IPS-18a (cell line): ENCODE data around the gene GJB4.
"Not testable (repeated sequence)": the region's sequence is repeated elsewhere in the genome, so short reads cannot be mapped to it uniquely, and the experiment has no call there.

Source experiments
- H3K27ac ChIP-seq: one replicate; pipeline ENCODE4 v1.5.1; 2013; ENCODE audit warnings: low read length
- H3K27me3 ChIP-seq: one replicate; pipeline ENCODE4 v1.6.1; 2013; ENCODE audit warnings: mild to moderate bottlenecking, low read length; ENCODE audit not compliant: control insufficient read depth, insufficient read depth
- H3K36me3 ChIP-seq: one replicate; pipeline ENCODE4 v1.6.1; 2013; ENCODE audit warnings: low read depth, low read length; ENCODE audit not compliant: control insufficient read depth
- H3K4me1 ChIP-seq: one replicate; pipeline ENCODE4 v1.6.1; 2013; ENCODE audit warnings: low read depth, low read length; ENCODE audit not compliant: control insufficient read depth
- H3K4me3 ChIP-seq: one replicate; pipeline ENCODE4 v1.5.1; 2013; ENCODE audit warnings: low read length
- H3K9ac ChIP-seq: one replicate; pipeline ENCODE4 v1.6.1; 2013; ENCODE audit warnings: mild to moderate bottlenecking, low read length, moderate library complexity
- H3K9me3 ChIP-seq: one replicate; pipeline ENCODE4 v1.6.1; 2013; ENCODE audit warnings: low read depth, low read length; ENCODE audit not compliant: control insufficient read depth

GJB4 gene

GRCh38 chr1:34768856-34769255 lies 9.3 kb downstream of the GJB4 start:
- H3K9me3 ChIP-seq: no peaks in the 10 kb centered on the region
- H3K27me3 ChIP-seq: no peaks in the 10 kb centered on the region
- H3K27ac ChIP-seq: no peak overlapping the region
- no peaks in the 10 kb centered on the region for H3K4me1 ChIP-seq
- no peak overlapping the region for H3K4me3 ChIP-seq
- H3K36me3 ChIP-seq: no peaks in the 10 kb centered on the region
- no peak overlapping the region for H3K9ac ChIP-seq

GRCh38 chr1:34770891-34771504 lies 11.5 kb downstream of the GJB4 start:
- no peaks in the 10 kb centered on the region for H3K27me3 ChIP-seq
- no peaks in the 10 kb centered on the region for H3K9me3 ChIP-seq
- no peaks in the 10 kb centered on the region for H3K4me1 ChIP-seq
- no peak overlapping the region for H3K4me3 ChIP-seq
- no peak overlapping the region for H3K9ac ChIP-seq
- H3K27ac ChIP-seq: no peak overlapping the region
- H3K36me3 ChIP-seq: no peaks in the 10 kb centered on the region

- no peak overlapping the region for H3K27ac ChIP-seq
These were observed 12.2 kb downstream of the GJB4 start for GRCh38 chr1:34771573-34772371.

GRCh38 chr1:34773114-34773513 lies 13.6 kb downstream of the GJB4 start:
- H3K4me1 ChIP-seq, H3K36me3 ChIP-seq, H3K9ac ChIP-seq, H3K4me3 ChIP-seq, H3K27ac ChIP-seq, H3K27me3 ChIP-seq, H3K9me3 ChIP-seq: not testable (repeated sequence)

More at GRCh38 chr1:34771573-34772371, 12.2 kb downstream of the GJB4 start:
- no peaks in the 10 kb centered on the region for H3K4me1 ChIP-seq
- no peaks in the 10 kb centered on the region for H3K9me3 ChIP-seq
- no peaks in the 10 kb centered on the region for H3K36me3 ChIP-seq
- no peak overlapping the region for H3K9ac ChIP-seq
- no peak overlapping the region for H3K4me3 ChIP-seq
- H3K27me3 ChIP-seq: no peaks in the 10 kb centered on the region

- Histone ChIP-seq H3K9ac (no peak overlapping the region), H3K4me1 (no peaks in the 10 kb centered on the region), H3K27ac (no peak overlapping the region), H3K36me3 (no peaks in the 10 kb centered on the region), H3K27me3 (peaks cover 13% of the 10 kb centered on the region), H3K9me3 (no peaks in the 10 kb centered on the region), H3K4me3 (no peak overlapping the region)
These were observed 15.4 kb downstream of the GJB4 start for GRCh38 chr1:34774957-34775356.

GRCh38 chr1:34776911-34777310 lies 17.4 kb downstream of the GJB4 start:
- Histone ChIP-seq H3K4me3 (no peak overlapping the region), H3K27ac (no peak overlapping the region), H3K36me3 (no peaks in the 10 kb centered on the region), H3K9ac (no peak overlapping the region), H3K9me3 (no peaks in the 10 kb centered on the region), H3K4me1 (peaks cover 2% of the 10 kb centered on the region), H3K27me3 (peaks cover 33% of the 10 kb centered on the region)

GRCh38 chr1:34777519-34778321 lies 18.2 kb downstream of the GJB4 start:
- Histone ChIP-seq H3K9ac (no peak overlapping the region), H3K4me1 (peaks cover 6% of the 10 kb centered on the region), H3K27ac (no peak overlapping the region)

GRCh38 chr1:34778381-34778780 lies 18.8 kb downstream of the GJB4 start:
- no peaks in the 10 kb centered on the region for H3K36me3 ChIP-seq
- H3K4me1 ChIP-seq: peaks cover 6% of the 10 kb centered on the region
- H3K27ac ChIP-seq: no peak overlapping the region
- H3K4me3 ChIP-seq: no peak overlapping the region
- H3K9me3 ChIP-seq: no peaks in the 10 kb centered on the region
- H3K27me3 ChIP-seq: peaks cover 45% of the 10 kb centered on the region
- no peak overlapping the region for H3K9ac ChIP-seq

More at GRCh38 chr1:34777519-34778321, 18.2 kb downstream of the GJB4 start:
- H3K36me3 ChIP-seq: no peaks in the 10 kb centered on the region
- no peaks in the 10 kb centered on the region for H3K9me3 ChIP-seq
- no peak overlapping the region for H3K4me3 ChIP-seq
- H3K27me3 ChIP-seq: peaks cover 41% of the 10 kb centered on the region

- Histone ChIP-seq H3K27ac (no peak overlapping the region), H3K36me3 (no peaks in the 10 kb centered on the region), H3K27me3 (peaks cover 52% of the 10 kb centered on the region), H3K4me3 (no peak overlapping the region), H3K4me1 (peaks cover 6% of the 10 kb centered on the region), H3K9me3 (no peaks in the 10 kb centered on the region), H3K9ac (no peak overlapping the region)
These were observed 19.5 kb downstream of the GJB4 start for GRCh38 chr1:34779005-34779404.

- Histone ChIP-seq H3K4me1 (peaks cover 6% of the 10 kb centered on the region), H3K4me3 (no peak overlapping the region)
These were observed 20.0 kb downstream of the GJB4 start for GRCh38 chr1:34779526-34779925.

GRCh38 chr1:34779962-34780361 lies 20.4 kb downstream of the GJB4 start:
- no peaks in the 10 kb centered on the region for H3K36me3 ChIP-seq
- peaks cover 6% of the 10 kb centered on the region for H3K4me1 ChIP-seq
- H3K4me3 ChIP-seq: no peak overlapping the region
- H3K27ac ChIP-seq: no peak overlapping the region
- H3K9me3 ChIP-seq: no peaks in the 10 kb centered on the region
- no peak overlapping the region for H3K9ac ChIP-seq
- peaks cover 53% of the 10 kb centered on the region for H3K27me3 ChIP-seq

More at GRCh38 chr1:34779526-34779925, 20.0 kb downstream of the GJB4 start:
- Histone ChIP-seq H3K9ac (no peak overlapping the region), H3K27ac (no peak overlapping the region), H3K36me3 (no peaks in the 10 kb centered on the region), H3K27me3 (peaks cover 53% of the 10 kb centered on the region), H3K9me3 (no peaks in the 10 kb centered on the region)
